Mesenchymal stem cell (in vitro differentiated cells and primary cell): ENCODE data around the gene NME3.

Experiments used
- DNase-seq: peaks from one replicate; pipeline ENCODE4 v3.0.0-alpha.2; 2013
- H2AFZ ChIP-seq: one replicate; pipeline ENCODE4 v1.6.1; 2013; ENCODE audit warnings: low read depth, mild to moderate bottlenecking, control low read depth, inconsistent platforms, low read length, moderate library complexity
- H2AK5ac ChIP-seq: 2 replicates; pipeline ENCODE4 v1.6.1; 2013; ENCODE audit warnings: low read length, moderate library complexity, mild to moderate bottlenecking, inconsistent platforms; ENCODE audit not compliant: severe bottlenecking
- H2BK120ac ChIP-seq: one replicate; pipeline ENCODE4 v1.6.1; 2013; ENCODE audit warnings: low read depth, mild to moderate bottlenecking, inconsistent platforms, low read length, moderate library complexity
- H2BK12ac ChIP-seq, 2 experiments: one replicate each; pipeline ENCODE4 v1.6.1; 2013; ENCODE audit warnings: inconsistent platforms in 2 of 2, low read length in 2 of 2, mild to moderate bottlenecking in 2 of 2, moderate library complexity in 2 of 2, control low read depth in 1 of 2
- H2BK15ac ChIP-seq: one replicate; pipeline ENCODE4 v1.6.1; 2013; ENCODE audit warnings: mild to moderate bottlenecking, low read depth, inconsistent platforms; ENCODE audit not compliant: poor library complexity, severe bottlenecking
- H2BK5ac ChIP-seq: 2 replicates; pipeline ENCODE4 v1.6.1; 2013; ENCODE audit warnings: low read depth, mild to moderate bottlenecking, low read length, control low read depth, inconsistent platforms; ENCODE audit not compliant: poor library complexity, severe bottlenecking
- H3K14ac ChIP-seq, 2 experiments: one replicate each; pipeline ENCODE4 v1.6.1; 2013; ENCODE audit warnings: inconsistent platforms in 2 of 2, low read length in 2 of 2, control low read depth in 1 of 2, mild to moderate bottlenecking in 1 of 2, moderate library complexity in 1 of 2
- H3K18ac ChIP-seq, 2 experiments: one replicate each; pipeline ENCODE4 v1.6.1; 2013; ENCODE audit warnings: inconsistent platforms in 2 of 2, low read length in 2 of 2, control low read depth in 1 of 2, low read depth in 1 of 2, mild to moderate bottlenecking in 1 of 2
- H3K23ac ChIP-seq, 2 experiments: one replicate each; pipeline ENCODE4 v1.6.1; 2013; ENCODE audit warnings: inconsistent platforms in 2 of 2, low read length in 2 of 2, mild to moderate bottlenecking in 2 of 2, moderate library complexity in 2 of 2, control low read depth in 1 of 2
- H3K27ac ChIP-seq: 2 replicates; pipeline ENCODE4 v1.5.1; 2013; ENCODE audit warnings: mild to moderate bottlenecking, moderate library complexity, low read length, control low read depth, inconsistent platforms; ENCODE audit not compliant: poor library complexity, severe bottlenecking
- H3K27me3 ChIP-seq, 2 experiments: 2 replicates each; pipeline versions ENCODE4 v1.6.1 to v1.7.0; 2013; ENCODE audit warnings: low read length in 2 of 2, mild to moderate bottlenecking in 2 of 2, moderate library complexity in 2 of 2, control low read depth in 1 of 2, inconsistent platforms in 1 of 2; ENCODE audit not compliant: control insufficient read depth in 1 of 2, insufficient read depth in 1 of 2
- H3K36me3 ChIP-seq, 2 experiments: 2 replicates each; pipeline versions ENCODE4 v1.6.1 to v1.7.0; 2013; ENCODE audit warnings: low read length in 2 of 2, control low read depth in 1 of 2, inconsistent platforms in 1 of 2, low read depth in 1 of 2, mild to moderate bottlenecking in 1 of 2; ENCODE audit not compliant: insufficient read depth in 2 of 2, control insufficient read depth in 1 of 2
- H3K4ac ChIP-seq, 2 experiments: one replicate each; pipeline ENCODE4 v1.6.1; 2013; ENCODE audit warnings: inconsistent platforms in 2 of 2, low read length in 2 of 2, mild to moderate bottlenecking in 2 of 2, moderate library complexity in 2 of 2, control low read depth in 1 of 2, low read depth in 1 of 2
- H3K4me1 ChIP-seq: 2 replicates; pipeline ENCODE4 v1.6.1; 2013; ENCODE audit warnings: low read depth, low read length, control low read depth; ENCODE audit not compliant: control insufficient read depth, insufficient read depth
- H3K4me2 ChIP-seq: 2 replicates; pipeline ENCODE4 v1.6.1; 2013; ENCODE audit warnings: low read length, mild to moderate bottlenecking, inconsistent platforms; ENCODE audit not compliant: poor library complexity, severe bottlenecking
- H3K4me3 ChIP-seq, 2 experiments: 2 replicates each; pipeline versions ENCODE4 v1.5.1 to v1.7.0; 2013; ENCODE audit warnings: low read length in 2 of 2, mild to moderate bottlenecking in 2 of 2, control low read depth in 1 of 2, low read depth in 1 of 2; ENCODE audit not compliant: insufficient read depth in 1 of 2
- H3K79me1 ChIP-seq: replicated peaks from 2 replicates; pipeline ENCODE4 v1.6.1; 2013; ENCODE audit warnings: mild to moderate bottlenecking, control low read depth, low read length, inconsistent platforms; ENCODE audit not compliant: poor library complexity, severe bottlenecking
- H3K9ac ChIP-seq: 2 replicates; pipeline ENCODE4 v1.7.0; 2013; ENCODE audit warnings: mild to moderate bottlenecking, low read length, moderate library complexity
- H3K9me3 ChIP-seq: 2 replicates; pipeline ENCODE4 v1.7.0; 2013; ENCODE audit warnings: mild to moderate bottlenecking, low read length; ENCODE audit not compliant: control insufficient read depth
- H4K8ac ChIP-seq: one replicate; pipeline ENCODE4 v1.6.1; 2013; ENCODE audit warnings: inconsistent platforms, mild to moderate bottlenecking, low read length, moderate library complexity
- H4K91ac ChIP-seq: one replicate; pipeline ENCODE4 v1.6.1; 2013; ENCODE audit warnings: mild to moderate bottlenecking, low read length, inconsistent platforms
- WGBS: methylation state at CpG from one replicate; pipeline ENCODE4 v1.1.7; 2013; ENCODE audit warnings: mixed read lengths; 5-methylcytosine and 5-hydroxymethylcytosine counted together

Gene NME3

GRCh38 chr16:1793578-1794220 is 22.4 kb upstream of the NME3 start, which contains the start of gene IGFALS:
Gene IGFALS, minus strand, starts transcription at chr16:1793705. Its CDS starts 53 bp downstream, at chr16:1793652.
- Histone ChIP-seq H3K18ac (no peak within 1 kb of the TSS), H2BK15ac (no peak within 1 kb of the TSS), H3K9me3 (peaks cover 7% of the 10 kb centered on the region), H2BK12ac (no peak within 1 kb of the TSS), H3K4me3 (no peak within 1 kb of the TSS), H3K9ac (no peak within 1 kb of the TSS), H3K27me3 (no peaks in the 10 kb centered on the region), H2BK120ac (no peak within 1 kb of the TSS), H3K79me1 (peaks cover 13% of the 10 kb centered on the region), H3K23ac (no peak within 1 kb of the TSS), H4K8ac (peak within 1 kb of the TSS; percentile 20), H3K4me2 (no peak within 1 kb of the TSS), H3K4ac (no peak within 1 kb of the TSS), H2AK5ac (no peak within 1 kb of the TSS), H2AFZ (no peak within 1 kb of the TSS), H3K27ac (no peak within 1 kb of the TSS), H3K4me1 (peaks cover 6% of the 10 kb centered on the region), H3K14ac (no peak within 1 kb of the TSS), H4K91ac (peak within 1 kb of the TSS; percentile 39), H3K36me3 (peaks cover 10 to 52% of the 10 kb centered on the region in 2 experiments), H2BK5ac (no peak within 1 kb of the TSS)
- DNase-seq: no peak
- WGBS: 95% methylated on average over 28 of the region's 28 CpGs

GRCh38 chr16:1792836-1793577 is 21.7 kb upstream of the NME3 start:
- no peak overlapping the region for H3K18ac ChIP-seq
- DNase-seq: no peak
- no peak overlapping the region for H2BK5ac ChIP-seq
- no peaks in the 10 kb centered on the region for H3K27me3 ChIP-seq
- no peak overlapping the region for H3K4me3 ChIP-seq
- H2BK120ac ChIP-seq: no peak overlapping the region
- H3K14ac ChIP-seq: no peak overlapping the region
- no peak overlapping the region for H2BK15ac ChIP-seq
- no peak overlapping the region for H3K4ac ChIP-seq
- H3K9me3 ChIP-seq: peaks cover 4% of the 10 kb centered on the region
- H3K9ac ChIP-seq: no peak overlapping the region
- no peak overlapping the region for H3K27ac ChIP-seq
- no peak overlapping the region for H3K23ac ChIP-seq
- WGBS: 95% methylated on average over 32 of the region's 33 CpGs
- H2AFZ ChIP-seq: no peak overlapping the region
- H3K4me2 ChIP-seq: no peak overlapping the region
- H2AK5ac ChIP-seq: no peak overlapping the region
- no peak overlapping the region for H4K91ac ChIP-seq
- H3K79me1 ChIP-seq: peaks cover 16% of the 10 kb centered on the region
- H2BK12ac ChIP-seq: no peak overlapping the region
- H3K4me1 ChIP-seq: peaks cover 6% of the 10 kb centered on the region
- no peak overlapping the region for H4K8ac ChIP-seq
- peaks cover 17 to 59% of the 10 kb centered on the region in 2 experiments for H3K36me3 ChIP-seq

- no peak overlapping the region for H2BK12ac ChIP-seq
- no peak overlapping the region for H3K4me2 ChIP-seq
- no peak overlapping the region for H3K27ac ChIP-seq
- peaks cover 23% of the 10 kb centered on the region for H3K79me1 ChIP-seq
- no peak overlapping the region for H3K23ac ChIP-seq
- H3K4me3 ChIP-seq: no peak overlapping the region
- H4K8ac ChIP-seq: no peak overlapping the region
- no peak overlapping the region for H2BK5ac ChIP-seq
- no peak overlapping the region for H4K91ac ChIP-seq
- no peak overlapping the region for H3K4ac ChIP-seq
- H2AK5ac ChIP-seq: no peak overlapping the region
- H3K27me3 ChIP-seq: no peaks in the 10 kb centered on the region
- WGBS: 93% methylated on average over 59 of the region's 59 CpGs
- H3K4me1 ChIP-seq: peaks cover 6% of the 10 kb centered on the region
- no peak overlapping the region for H2AFZ ChIP-seq
- H3K9me3 ChIP-seq: no peaks in the 10 kb centered on the region
- H3K36me3 ChIP-seq: peaks cover 17 to 67% of the 10 kb centered on the region in 2 experiments
- no peak overlapping the region for H2BK120ac ChIP-seq
- no peak overlapping the region for H2BK15ac ChIP-seq
- no peak overlapping the region for H3K14ac ChIP-seq
- DNase-seq: no peak
- no peak overlapping the region for H3K18ac ChIP-seq
- no peak overlapping the region for H3K9ac ChIP-seq
Observed at GRCh38 chr16:1791943-1792812, 20.8 kb upstream of the NME3 start.
